Measurements from ENCODE around the gene PDZD4.

Gene PDZD4

GRCh38 chrX:153771415-153772315, 58.7 kb downstream of the PDZD4 start:
- no peak overlapping the region for H3K27ac ChIP-seq
- no peak overlapping the region for H3K4me3 ChIP-seq
- DNase-seq (ENCODE audit: low spot score) = peak; percentile 65
- TF ChIP-seq, protein P1, sequence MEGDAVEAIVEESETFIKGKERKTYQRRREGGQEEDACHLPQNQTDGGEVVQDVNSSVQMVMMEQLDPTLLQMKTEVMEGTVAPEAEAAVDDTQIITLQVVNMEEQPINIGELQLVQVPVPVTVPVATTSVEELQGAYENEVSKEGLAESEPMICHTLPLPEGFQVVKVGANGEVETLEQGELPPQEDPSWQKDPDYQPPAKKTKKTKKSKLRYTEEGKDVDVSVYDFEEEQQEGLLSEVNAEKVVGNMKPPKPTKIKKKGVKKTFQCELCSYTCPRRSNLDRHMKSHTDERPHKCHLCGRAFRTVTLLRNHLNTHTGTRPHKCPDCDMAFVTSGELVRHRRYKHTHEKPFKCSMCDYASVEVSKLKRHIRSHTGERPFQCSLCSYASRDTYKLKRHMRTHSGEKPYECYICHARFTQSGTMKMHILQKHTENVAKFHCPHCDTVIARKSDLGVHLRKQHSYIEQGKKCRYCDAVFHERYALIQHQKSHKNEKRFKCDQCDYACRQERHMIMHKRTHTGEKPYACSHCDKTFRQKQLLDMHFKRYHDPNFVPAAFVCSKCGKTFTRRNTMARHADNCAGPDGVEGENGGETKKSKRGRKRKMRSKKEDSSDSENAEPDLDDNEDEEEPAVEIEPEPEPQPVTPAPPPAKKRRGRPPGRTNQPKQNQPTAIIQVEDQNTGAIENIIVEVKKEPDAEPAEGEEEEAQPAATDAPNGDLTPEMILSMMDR (IDR thresholded peaks at IDR 0.05) = no peak

- TF ChIP-seq, protein P1 (IDR thresholded peaks at IDR 0.05) = no peak
- H3K27ac ChIP-seq = no peak overlapping the region
- peak; percentile 64 for DNase-seq (ENCODE audit: low spot score)
- no peak overlapping the region for H3K4me3 ChIP-seq
These were observed 59.5 kb downstream of the PDZD4 start for GRCh38 chrX:153770601-153771414.

DNA sequence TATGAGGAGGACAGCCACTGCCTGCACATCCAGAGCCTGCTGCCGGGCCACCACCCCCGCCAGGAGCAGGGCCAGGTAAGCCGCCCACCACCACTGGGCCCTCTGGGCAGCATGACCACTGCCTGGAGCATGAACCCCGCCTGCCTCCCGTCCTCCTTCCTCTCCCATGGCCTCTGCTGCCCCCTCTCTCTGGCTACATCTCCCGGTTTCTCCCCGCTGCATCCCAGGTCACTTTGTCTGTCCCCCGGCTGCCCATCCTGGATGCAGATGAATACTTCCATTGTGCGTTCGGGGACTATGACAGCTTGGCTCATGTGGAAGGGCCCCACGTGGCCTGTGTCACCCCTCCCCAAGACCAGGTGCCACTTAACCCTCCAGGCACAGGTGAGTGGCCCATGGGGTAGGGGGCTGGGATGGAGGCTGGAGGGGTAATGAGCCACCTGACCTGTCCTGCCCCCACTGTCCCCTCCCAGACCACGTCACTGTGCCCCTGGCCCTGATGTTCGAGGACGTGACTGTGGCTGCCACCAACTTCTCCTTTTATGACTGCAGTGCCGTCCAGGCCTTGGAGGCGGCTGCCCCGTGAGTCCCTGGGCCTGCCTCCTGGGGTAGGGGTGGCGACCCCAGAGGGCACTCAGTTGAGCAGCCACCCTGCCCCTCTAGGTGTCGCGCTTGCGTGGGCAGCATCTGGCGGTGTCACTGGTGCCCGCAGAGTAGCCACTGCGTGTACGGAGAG, 60.3 kb downstream of the PDZD4 start:
- TF ChIP-seq, protein P1 (IDR thresholded peaks at IDR 0.05) = no peak
- peak; percentile 71 for DNase-seq (ENCODE audit: low spot score)
- H3K27ac ChIP-seq = no peak overlapping the region
- H3K4me3 ChIP-seq = no peak overlapping the region

DNA sequence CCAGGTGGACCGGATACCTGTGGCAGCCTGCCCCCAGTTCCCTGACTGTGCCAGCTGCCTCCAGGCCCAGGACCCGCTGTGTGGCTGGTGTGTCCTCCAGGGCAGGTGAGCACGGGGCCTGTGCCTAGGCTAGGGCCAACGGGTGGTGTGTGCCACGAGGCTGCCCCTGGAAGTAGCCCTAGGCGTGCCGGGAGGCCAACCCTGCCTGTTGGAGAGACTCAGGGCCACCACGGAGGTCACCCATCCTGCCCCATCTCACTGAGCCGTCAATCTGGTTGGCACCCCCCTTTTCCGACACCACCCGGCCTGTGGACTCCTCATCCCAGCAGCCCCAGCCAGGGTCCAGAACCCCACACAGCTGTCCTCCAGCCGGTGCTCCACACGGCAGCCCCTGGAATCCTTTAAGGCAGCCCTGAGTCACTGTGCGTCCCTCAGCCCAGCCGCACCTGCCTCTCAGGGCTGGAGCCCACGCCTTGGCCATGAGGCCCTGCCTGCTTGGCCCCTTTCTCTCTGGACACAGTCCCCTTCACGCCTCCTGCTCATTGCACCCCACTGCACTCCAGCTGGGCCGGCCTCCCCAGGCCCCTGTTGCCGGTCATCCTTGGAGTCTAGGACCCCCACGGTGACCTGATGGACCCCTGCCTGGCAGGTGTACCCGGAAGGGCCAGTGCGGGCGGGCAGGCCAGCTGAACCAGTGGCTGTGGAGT, 61.0 kb downstream of the PDZD4 start:
- peak; percentile 55 for DNase-seq (ENCODE audit: low spot score)
- no peak overlapping the region for H3K27ac ChIP-seq
- TF ChIP-seq, protein P1 (IDR thresholded peaks at IDR 0.05) = no peak
- H3K4me3 ChIP-seq = no peak overlapping the region

DNA sequence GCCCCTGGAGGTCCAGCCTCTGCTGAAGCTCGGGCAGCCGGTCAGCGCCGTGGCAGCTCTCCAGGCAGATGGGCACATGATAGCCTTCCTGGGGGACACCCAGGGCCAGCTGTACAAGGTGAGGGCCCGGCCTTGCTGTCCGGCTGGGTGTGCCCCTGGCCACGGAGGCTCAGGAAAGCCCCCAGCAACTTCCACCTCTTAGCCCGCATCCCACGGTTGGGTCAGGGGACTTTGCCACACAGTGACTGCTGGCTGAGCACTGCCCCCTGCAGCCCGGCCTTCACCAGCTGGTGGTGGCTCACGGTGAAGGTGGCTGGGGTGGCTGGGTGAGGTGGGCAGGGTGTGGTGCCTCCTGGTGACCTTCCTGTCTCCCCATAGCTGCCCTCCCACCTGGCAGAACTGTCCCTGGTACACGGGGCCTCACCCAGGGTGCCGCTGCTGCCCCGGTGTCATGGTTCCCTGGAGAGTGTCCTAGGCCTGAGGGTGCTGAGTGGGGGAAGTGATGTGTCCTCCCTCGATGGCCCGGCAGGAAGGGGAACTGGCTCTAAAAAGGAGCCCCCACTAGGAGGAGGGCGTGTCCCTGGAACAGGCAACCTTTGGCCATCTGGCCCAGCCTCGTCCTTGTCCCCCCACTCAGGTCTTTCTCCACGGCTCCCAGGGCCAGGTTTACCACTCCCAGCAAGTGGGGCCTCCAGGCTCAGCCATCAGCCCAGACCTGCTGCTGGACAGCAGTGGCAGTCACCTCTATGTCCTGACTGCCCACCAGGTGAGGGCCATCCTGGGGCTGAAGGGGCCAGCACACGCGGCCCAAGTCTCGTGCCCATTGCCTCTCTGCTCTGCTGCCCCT, 61.8 kb downstream of the PDZD4 start:
- TF ChIP-seq, protein P1 (IDR thresholded peaks at IDR 0.05) = no peak
- DNase-seq (ENCODE audit: low spot score) = peak; percentile 62
- Histone ChIP-seq H3K27ac (no peak overlapping the region), H3K4me3 (no peak overlapping the region)

Data from coronary artery (tissue), 2 donors.